HG03521 (cell line): ENCODE measurements around the gene SUSD6.

Source experiments
- ATAC-seq: cut with Tn5 transposase; IDR thresholded peaks from one replicate; pipeline ENCODE4 v1.9.1; 2021; ENCODE audit warnings: mild to moderate bottlenecking, moderate library complexity; ENCODE audit not compliant: unreplicated experiment

SUSD6 gene

GRCh38 chr14:69754487-69754886 lies 143.1 kb downstream of the SUSD6 start:
- no peak for ATAC-seq

- ATAC-seq = no peak
These were observed 143.9 kb downstream of the SUSD6 start for GRCh38 chr14:69755296-69755695.

GRCh38 chr14:69755784-69756183 lies 144.4 kb downstream of the SUSD6 start:
- no peak for ATAC-seq

- ATAC-seq = no peak
These were observed 144.9 kb downstream of the SUSD6 start for GRCh38 chr14:69756298-69756697.

- ATAC-seq = no peak
These were observed 149.4 kb downstream of the SUSD6 start for GRCh38 chr14:69760810-69761209.

- no peak for ATAC-seq
These were observed 152.5 kb downstream of the SUSD6 start for GRCh38 chr14:69763761-69764510.
